Stimulated activated CD8-positive, alpha-beta memory T cell treated with anti-CD3 and anti-CD28 coated beads, Interleukin-7, amount 100 ng/mL, for 48 hours (primary cell): ENCODE data around the gene EGFL8.
A peak's percentile ranks its signal among the peaks of the same experiment; 100 is the strongest.
"Not testable (repeated sequence)": the region's sequence is repeated elsewhere in the genome, so short reads cannot be mapped to it uniquely, and the experiment has no call there.

Experiments used
- DNase-seq, 2 donors: peaks; one replicate each; pipeline ENCODE4 v3.0.0-alpha.2; 2020; ENCODE audit warnings: low read depth in 1 of 2; ENCODE audit errors: extremely low read depth in 1 of 2

Gene EGFL8

GRCh38 chr6:32182555-32182981, 18.2 kb downstream of the EGFL8 start:
- DNase-seq, result no peak

- DNase-seq, result no peak
Observed at GRCh38 chr6:32183030-32183429, 18.6 kb downstream of the EGFL8 start.

GRCh38 chr6:32183483-32184083, 19.2 kb downstream of the EGFL8 start:
- DNase-seq, result no peak

GRCh38 chr6:32184084-32184640, 19.8 kb downstream of the EGFL8 start, which contains the start of gene AGER:
TSS of gene AGER (minus strand) at chr6:32184253. CDS start at chr6:32184222, 31 bp downstream.
- no peak for DNase-seq

GRCh38 chr6:32185681-32186131, 21.3 kb downstream of the EGFL8 start:
- DNase-seq, result peak in 1 of 2 donors; percentile 63

- not testable (repeated sequence) for DNase-seq
Observed at GRCh38 chr6:32186151-32186840, 21.9 kb downstream of the EGFL8 start.

- DNase-seq, result no peak
Observed at GRCh38 chr6:32187009-32187709, 22.8 kb downstream of the EGFL8 start.

GRCh38 chr6:32187725-32188380, 23.5 kb downstream of the EGFL8 start:
- DNase-seq, result not testable (repeated sequence)

- no peak for DNase-seq
Observed at GRCh38 chr6:32188381-32189068, 24.1 kb downstream of the EGFL8 start.

- no peak for DNase-seq
Observed at GRCh38 chr6:32189069-32189741, 24.8 kb downstream of the EGFL8 start.

GRCh38 chr6:32189742-32190053, 25.3 kb downstream of the EGFL8 start:
- DNase-seq, result no peak

- DNase-seq, result peak; percentile 58 to 87
Observed at GRCh38 chr6:32190054-32190851, 25.9 kb downstream of the EGFL8 start, which contains the start of gene PBX2. TSS of gene PBX2 (minus strand) at chr6:32190202. CDS start at chr6:32189915, 287 bp downstream.

GRCh38 chr6:32190911-32191677, 26.7 kb downstream of the EGFL8 start:
- no peak for DNase-seq

GRCh38 chr6:32191696-32192607, 27.6 kb downstream of the EGFL8 start:
- DNase-seq, result no peak

- peak in 1 of 2 donors; percentile 29 for DNase-seq
Observed at GRCh38 chr6:32192608-32193039, 28.2 kb downstream of the EGFL8 start, which contains the start of gene GPSM3. TSS of gene GPSM3 (minus strand) at chr6:32192643. CDS start at chr6:32192513, 130 bp downstream.

GRCh38 chr6:32193096-32193495, 28.7 kb downstream of the EGFL8 start:
- not testable (repeated sequence) for DNase-seq

GRCh38 chr6:32194388-32194787, 30.0 kb downstream of the EGFL8 start:
- no peak for DNase-seq
